Liver (tissue), 3 donors: ENCODE data around the gene DDIAS.
"Not testable (repeated sequence)": the region's sequence is repeated elsewhere in the genome, so short reads cannot be mapped to it uniquely, and the experiment has no call there.

Experiments
- CTCF ChIP-seq: fragments of 150-350 bp; IDR thresholded peaks from 2 replicates; pipeline ENCODE4 v1.5.1; 2017; ENCODE audit warnings: improper control_type of control experiment, low read depth, low read length; ENCODE audit not compliant: missing input control
- FOXA1 ChIP-seq: IDR thresholded peaks from 2 replicates; pipeline ENCODE4 v1.6.1; 2016; ENCODE audit warnings: antibody characterized with exemption
- SP1 ChIP-seq: IDR thresholded peaks from 2 replicates; pipeline ENCODE4 v1.6.1; 2018; ENCODE audit warnings: antibody characterized with exemption, mild to moderate bottlenecking
- donor health status: healthy.
- donor health status: healthy.

GRCh38 chr11:82962021-82962420, 60.5 kb downstream of the DDIAS start:
- TF ChIP-seq CTCF, FOXA1, SP1: not testable (repeated sequence)
